HepG2 (cell line): ENCODE data around the gene CLEC16A. TPM values are rescaled to one million over a fixed set of nuclear protein-coding genes. Genes with fewer than 3 reads are reported as not detected.
A peak's percentile ranks its signal among the peaks of the same experiment; 100 is the strongest.

Source experiments
- ARID4A ChIP-seq: sonication (generic); formaldehyde crosslinking; IDR thresholded peaks from 2 replicates; pipeline ENCODE4 v1.5.0; 2020; ENCODE audit warnings: mild to moderate bottlenecking, missing genetic modification reagents, borderline replicate concordance
- ATF2 ChIP-seq: sonication (generic); formaldehyde crosslinking; IDR thresholded peaks from 2 replicates; pipeline ENCODE4 v1.4.0; 2020; ENCODE audit warnings: missing genetic modification reagents
- GABPB1 ChIP-seq: IDR thresholded peaks from 2 replicates; pipeline ENCODE4 v1.6.1; 2016; ENCODE audit warnings: mild to moderate bottlenecking, missing genetic modification reagents, moderate library complexity, missing compliant biosample characterization
- HNRNPUL1 ChIP-seq: fragments of 200-400 bp; formaldehyde crosslinking; IDR thresholded peaks from 2 replicates; pipeline ENCODE4 v1.6.1; 2017; ENCODE audit warnings: low read depth, mild to moderate bottlenecking, low read length, moderate library complexity
- JUND ChIP-seq: sonication (generic); formaldehyde crosslinking; IDR thresholded peaks from 2 replicates; pipeline ENCODE4 v1.8.0; 2022; ENCODE audit warnings: mild to moderate bottlenecking, missing genetic modification reagents
- KAT8 ChIP-seq: IDR thresholded peaks from 2 replicates; pipeline ENCODE4 v1.6.1; 2016; ENCODE audit warnings: missing genetic modification reagents, missing compliant biosample characterization
- NR1H2 ChIP-seq: sonication (generic); formaldehyde crosslinking; IDR thresholded peaks from 2 replicates; pipeline ENCODE4 v1.8.1; 2022; ENCODE audit warnings: low read depth, missing genetic modification reagents, borderline replicate concordance
- POLR2AphosphoS5 ChIP-seq: IDR thresholded peaks from 2 replicates; pipeline ENCODE4 v1.6.1; 2012; ENCODE audit warnings: low read depth, low read length
- ZNF256 ChIP-seq: sonication (generic); formaldehyde crosslinking; conservative IDR thresholded peaks from 2 replicates; pipeline ENCODE4 v1.4.0; 2020; ENCODE audit warnings: missing genetic modification reagents
- ZNF749 ChIP-seq: sonication (generic); formaldehyde crosslinking; IDR thresholded peaks from 2 replicates; pipeline ENCODE4 v1.8.0; 2022; ENCODE audit warnings: mild to moderate bottlenecking, missing genetic modification reagents, moderate library complexity, borderline replicate concordance
- polyA plus RNA-seq, 8 experiments: library from polyadenylated mRNA; depleted of rRNA in 3 of 8; stranded (reverse) in 7 of 8; unstranded in 1 of 8; fragments of >200 nt; fragmentation: Illumina TruSeq in 4 of 8; extraction: Trizol in 4 of 8; gene quantifications; 2 replicates each; pipeline versions ENCODE4 v1.2.1 to v1.2.3, GENCODE V29; 2011 to 2016; ENCODE audit warnings: low read depth in 4 of 8, missing spikeins in 1 of 8, mixed read lengths in 1 of 8; ENCODE audit not compliant: insufficient read depth in 1 of 8
- total RNA-seq, 5 experiments: library from RNA; depleted of rRNA; stranded (reverse); fragments of >200 nt; fragmentation: Illumina TruSeq; extraction: Trizol; gene quantifications; 2 replicates each; pipeline ENCODE4 v1.2.3, GENCODE V29; 2016; ENCODE audit warnings: low read depth in 1 of 5
- TF ChIP-seq, protein P1 (sequence below): sonication (generic); formaldehyde crosslinking; IDR thresholded peaks from 2 replicates; pipeline ENCODE4 v1.8.0; 2022; ENCODE audit warnings: mild to moderate bottlenecking, missing genetic modification reagents; ENCODE audit not compliant: insufficient replicate concordance
- TF ChIP-seq, protein P2 (sequence below): sonication (generic); formaldehyde crosslinking; IDR thresholded peaks from 2 replicates; pipeline ENCODE4 v1.4.0; 2020; ENCODE audit warnings: missing genetic modification reagents
- TF ChIP-seq, protein P3 (sequence below): sonication (generic); formaldehyde crosslinking; IDR thresholded peaks from 2 replicates; pipeline ENCODE4 v1.4.0; 2020; ENCODE audit warnings: mild to moderate bottlenecking, missing genetic modification reagents

Gene CLEC16A
- total and polyA plus RNA-seq, 2 of the 13 experiments (the other 11 are each of a cell fraction or from before 2014, with no cell fraction given) = 8.5 to 10.3 TPM

- TF ChIP-seq ARID4A (CRISPR knock-in tag) (peak; percentile 28; the same call in 1 of the 2 replicates), GABPB1 (CRISPR knock-in tag) (peak; percentile 52), JUND (no peak), NR1H2 (CRISPR knock-in tag) (no peak), HNRNPUL1 (no peak), ZNF749 (CRISPR knock-in tag) (no peak), ATF2 (CRISPR knock-in tag) (peak; percentile 73; the same call in 1 of the 2 replicates), ZNF256 (no peak), POLR2AphosphoS5 (no peak), KAT8 (peak; percentile 54)
- TF ChIP-seq, protein P1, sequence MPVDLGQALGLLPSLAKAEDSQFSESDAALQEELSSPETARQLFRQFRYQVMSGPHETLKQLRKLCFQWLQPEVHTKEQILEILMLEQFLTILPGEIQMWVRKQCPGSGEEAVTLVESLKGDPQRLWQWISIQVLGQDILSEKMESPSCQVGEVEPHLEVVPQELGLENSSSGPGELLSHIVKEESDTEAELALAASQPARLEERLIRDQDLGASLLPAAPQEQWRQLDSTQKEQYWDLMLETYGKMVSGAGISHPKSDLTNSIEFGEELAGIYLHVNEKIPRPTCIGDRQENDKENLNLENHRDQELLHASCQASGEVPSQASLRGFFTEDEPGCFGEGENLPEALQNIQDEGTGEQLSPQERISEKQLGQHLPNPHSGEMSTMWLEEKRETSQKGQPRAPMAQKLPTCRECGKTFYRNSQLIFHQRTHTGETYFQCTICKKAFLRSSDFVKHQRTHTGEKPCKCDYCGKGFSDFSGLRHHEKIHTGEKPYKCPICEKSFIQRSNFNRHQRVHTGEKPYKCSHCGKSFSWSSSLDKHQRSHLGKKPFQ = no peak
- TF ChIP-seq, protein P2, sequence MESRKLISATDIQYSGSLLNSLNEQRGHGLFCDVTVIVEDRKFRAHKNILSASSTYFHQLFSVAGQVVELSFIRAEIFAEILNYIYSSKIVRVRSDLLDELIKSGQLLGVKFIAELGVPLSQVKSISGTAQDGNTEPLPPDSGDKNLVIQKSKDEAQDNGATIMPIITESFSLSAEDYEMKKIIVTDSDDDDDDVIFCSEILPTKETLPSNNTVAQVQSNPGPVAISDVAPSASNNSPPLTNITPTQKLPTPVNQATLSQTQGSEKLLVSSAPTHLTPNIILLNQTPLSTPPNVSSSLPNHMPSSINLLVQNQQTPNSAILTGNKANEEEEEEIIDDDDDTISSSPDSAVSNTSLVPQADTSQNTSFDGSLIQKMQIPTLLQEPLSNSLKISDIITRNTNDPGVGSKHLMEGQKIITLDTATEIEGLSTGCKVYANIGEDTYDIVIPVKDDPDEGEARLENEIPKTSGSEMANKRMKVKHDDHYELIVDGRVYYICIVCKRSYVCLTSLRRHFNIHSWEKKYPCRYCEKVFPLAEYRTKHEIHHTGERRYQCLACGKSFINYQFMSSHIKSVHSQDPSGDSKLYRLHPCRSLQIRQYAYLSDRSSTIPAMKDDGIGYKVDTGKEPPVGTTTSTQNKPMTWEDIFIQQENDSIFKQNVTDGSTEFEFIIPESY (CRISPR knock-in tag) = peak; percentile 61; the same call in 1 of the 2 replicates
- TF ChIP-seq, protein P3, sequence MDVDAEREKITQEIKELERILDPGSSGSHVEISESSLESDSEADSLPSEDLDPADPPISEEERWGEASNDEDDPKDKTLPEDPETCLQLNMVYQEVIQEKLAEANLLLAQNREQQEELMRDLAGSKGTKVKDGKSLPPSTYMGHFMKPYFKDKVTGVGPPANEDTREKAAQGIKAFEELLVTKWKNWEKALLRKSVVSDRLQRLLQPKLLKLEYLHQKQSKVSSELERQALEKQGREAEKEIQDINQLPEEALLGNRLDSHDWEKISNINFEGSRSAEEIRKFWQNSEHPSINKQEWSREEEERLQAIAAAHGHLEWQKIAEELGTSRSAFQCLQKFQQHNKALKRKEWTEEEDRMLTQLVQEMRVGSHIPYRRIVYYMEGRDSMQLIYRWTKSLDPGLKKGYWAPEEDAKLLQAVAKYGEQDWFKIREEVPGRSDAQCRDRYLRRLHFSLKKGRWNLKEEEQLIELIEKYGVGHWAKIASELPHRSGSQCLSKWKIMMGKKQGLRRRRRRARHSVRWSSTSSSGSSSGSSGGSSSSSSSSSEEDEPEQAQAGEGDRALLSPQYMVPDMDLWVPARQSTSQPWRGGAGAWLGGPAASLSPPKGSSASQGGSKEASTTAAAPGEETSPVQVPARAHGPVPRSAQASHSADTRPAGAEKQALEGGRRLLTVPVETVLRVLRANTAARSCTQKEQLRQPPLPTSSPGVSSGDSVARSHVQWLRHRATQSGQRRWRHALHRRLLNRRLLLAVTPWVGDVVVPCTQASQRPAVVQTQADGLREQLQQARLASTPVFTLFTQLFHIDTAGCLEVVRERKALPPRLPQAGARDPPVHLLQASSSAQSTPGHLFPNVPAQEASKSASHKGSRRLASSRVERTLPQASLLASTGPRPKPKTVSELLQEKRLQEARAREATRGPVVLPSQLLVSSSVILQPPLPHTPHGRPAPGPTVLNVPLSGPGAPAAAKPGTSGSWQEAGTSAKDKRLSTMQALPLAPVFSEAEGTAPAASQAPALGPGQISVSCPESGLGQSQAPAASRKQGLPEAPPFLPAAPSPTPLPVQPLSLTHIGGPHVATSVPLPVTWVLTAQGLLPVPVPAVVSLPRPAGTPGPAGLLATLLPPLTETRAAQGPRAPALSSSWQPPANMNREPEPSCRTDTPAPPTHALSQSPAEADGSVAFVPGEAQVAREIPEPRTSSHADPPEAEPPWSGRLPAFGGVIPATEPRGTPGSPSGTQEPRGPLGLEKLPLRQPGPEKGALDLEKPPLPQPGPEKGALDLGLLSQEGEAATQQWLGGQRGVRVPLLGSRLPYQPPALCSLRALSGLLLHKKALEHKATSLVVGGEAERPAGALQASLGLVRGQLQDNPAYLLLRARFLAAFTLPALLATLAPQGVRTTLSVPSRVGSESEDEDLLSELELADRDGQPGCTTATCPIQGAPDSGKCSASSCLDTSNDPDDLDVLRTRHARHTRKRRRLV (CRISPR knock-in tag) = no peak
Measured at GRCh38 chr16:10918294-10919002, 25.9 kb upstream of the CLEC16A start (continued).
